ENCODE results near the gene GTF2IRD1.

The GTF2IRD1 gene

GRCh38 chr7:74466196-74466813 is 12.6 kb downstream of the GTF2IRD1 start:
- Histone ChIP-seq H3K4me3 (ENCODE audit: insufficient read depth, low read depth, low read length, poor library complexity, severe bottlenecking) (no peak overlapping the region), H3K27me3 (replicated peaks; ENCODE audit: control insufficient read depth, insufficient read depth, low read length, poor library complexity, severe bottlenecking) (no peaks in the 10 kb centered on the region), H3K4me1 (ENCODE audit: control insufficient read depth, insufficient read depth, low read length, poor library complexity, severe bottlenecking) (peaks cover 8% of the 10 kb centered on the region), H3K36me3 (ENCODE audit: control insufficient read depth, insufficient read depth, low read length) (no peaks in the 10 kb centered on the region), H3K9me3 (ENCODE audit: control insufficient read depth, low read length) (no peaks in the 10 kb centered on the region), H3K27ac (ENCODE audit: insufficient read depth, low read length, poor library complexity, severe bottlenecking) (no peak overlapping the region)
- no peak for DNase-seq

GRCh38 chr7:74467876-74468275 is 14.2 kb downstream of the GTF2IRD1 start:
- Histone ChIP-seq H3K36me3 (ENCODE audit: control insufficient read depth, insufficient read depth, low read length) (no peaks in the 10 kb centered on the region), H3K27ac (ENCODE audit: insufficient read depth, low read length, poor library complexity, severe bottlenecking) (no peak overlapping the region), H3K4me1 (ENCODE audit: control insufficient read depth, insufficient read depth, low read length, poor library complexity, severe bottlenecking) (peaks cover 8% of the 10 kb centered on the region), H3K27me3 (replicated peaks; ENCODE audit: control insufficient read depth, insufficient read depth, low read length, poor library complexity, severe bottlenecking) (no peaks in the 10 kb centered on the region), H3K9me3 (ENCODE audit: control insufficient read depth, low read length) (no peaks in the 10 kb centered on the region), H3K4me3 (ENCODE audit: insufficient read depth, low read depth, low read length, poor library complexity, severe bottlenecking) (no peak overlapping the region)
- no peak for DNase-seq

GRCh38 chr7:74470504-74470903 is 16.8 kb downstream of the GTF2IRD1 start:
- Histone ChIP-seq H3K36me3 (ENCODE audit: control insufficient read depth, insufficient read depth, low read length) (no peaks in the 10 kb centered on the region), H3K27me3 (replicated peaks; ENCODE audit: control insufficient read depth, insufficient read depth, low read length, poor library complexity, severe bottlenecking) (no peaks in the 10 kb centered on the region), H3K9me3 (ENCODE audit: control insufficient read depth, low read length) (no peaks in the 10 kb centered on the region), H3K4me3 (ENCODE audit: insufficient read depth, low read depth, low read length, poor library complexity, severe bottlenecking) (no peak overlapping the region), H3K4me1 (ENCODE audit: control insufficient read depth, insufficient read depth, low read length, poor library complexity, severe bottlenecking) (no peaks in the 10 kb centered on the region), H3K27ac (ENCODE audit: insufficient read depth, low read length, poor library complexity, severe bottlenecking) (no peak overlapping the region)
- no peak for DNase-seq

- Histone ChIP-seq H3K27me3 (replicated peaks; ENCODE audit: control insufficient read depth, insufficient read depth, low read length, poor library complexity, severe bottlenecking) (no peaks in the 10 kb centered on the region), H3K9me3 (ENCODE audit: control insufficient read depth, low read length) (no peaks in the 10 kb centered on the region), H3K36me3 (ENCODE audit: control insufficient read depth, insufficient read depth, low read length) (no peaks in the 10 kb centered on the region), H3K4me3 (ENCODE audit: insufficient read depth, low read depth, low read length, poor library complexity, severe bottlenecking) (no peak overlapping the region), H3K4me1 (ENCODE audit: control insufficient read depth, insufficient read depth, low read length, poor library complexity, severe bottlenecking) (no peaks in the 10 kb centered on the region), H3K27ac (ENCODE audit: insufficient read depth, low read length, poor library complexity, severe bottlenecking) (no peak overlapping the region)
- DNase-seq, result no peak
Measured at GRCh38 chr7:74473116-74473515, 19.4 kb downstream of the GTF2IRD1 start.

- Histone ChIP-seq H3K27ac (ENCODE audit: insufficient read depth, low read length, poor library complexity, severe bottlenecking) (no peak overlapping the region), H3K36me3 (ENCODE audit: control insufficient read depth, insufficient read depth, low read length) (no peaks in the 10 kb centered on the region), H3K9me3 (ENCODE audit: control insufficient read depth, low read length) (no peaks in the 10 kb centered on the region), H3K4me3 (ENCODE audit: insufficient read depth, low read depth, low read length, poor library complexity, severe bottlenecking) (no peak overlapping the region), H3K27me3 (replicated peaks; ENCODE audit: control insufficient read depth, insufficient read depth, low read length, poor library complexity, severe bottlenecking) (no peaks in the 10 kb centered on the region), H3K4me1 (ENCODE audit: control insufficient read depth, insufficient read depth, low read length, poor library complexity, severe bottlenecking) (no peaks in the 10 kb centered on the region)
- no peak for DNase-seq
Measured at GRCh38 chr7:74474271-74474865, 20.7 kb downstream of the GTF2IRD1 start.

GRCh38 chr7:74475243-74475986 is 21.7 kb downstream of the GTF2IRD1 start:
- H3K4me1 ChIP-seq (ENCODE audit: control insufficient read depth, insufficient read depth, low read length, poor library complexity, severe bottlenecking), result no peaks in the 10 kb centered on the region
- no peak overlapping the region for H3K4me3 ChIP-seq (ENCODE audit: insufficient read depth, low read depth, low read length, poor library complexity, severe bottlenecking)
- no peaks in the 10 kb centered on the region for H3K9me3 ChIP-seq (ENCODE audit: control insufficient read depth, low read length)
- no peaks in the 10 kb centered on the region for H3K36me3 ChIP-seq (ENCODE audit: control insufficient read depth, insufficient read depth, low read length)
- DNase-seq, result no peak
- no peak overlapping the region for H3K27ac ChIP-seq (ENCODE audit: insufficient read depth, low read length, poor library complexity, severe bottlenecking)
- H3K27me3 ChIP-seq (replicated peaks; ENCODE audit: control insufficient read depth, insufficient read depth, low read length, poor library complexity, severe bottlenecking), result no peaks in the 10 kb centered on the region

- DNase-seq, result no peak
- H3K4me1 ChIP-seq (ENCODE audit: control insufficient read depth, insufficient read depth, low read length, poor library complexity, severe bottlenecking), result no peaks in the 10 kb centered on the region
- H3K9me3 ChIP-seq (ENCODE audit: control insufficient read depth, low read length), result no peaks in the 10 kb centered on the region
- no peaks in the 10 kb centered on the region for H3K27me3 ChIP-seq (replicated peaks; ENCODE audit: control insufficient read depth, insufficient read depth, low read length, poor library complexity, severe bottlenecking)
- H3K27ac ChIP-seq (ENCODE audit: insufficient read depth, low read length, poor library complexity, severe bottlenecking), result no peak overlapping the region
- H3K36me3 ChIP-seq (ENCODE audit: control insufficient read depth, insufficient read depth, low read length), result no peaks in the 10 kb centered on the region
- H3K4me3 ChIP-seq (ENCODE audit: insufficient read depth, low read depth, low read length, poor library complexity, severe bottlenecking), result no peak overlapping the region
Measured at GRCh38 chr7:74475987-74476350, 22.3 kb downstream of the GTF2IRD1 start.

GRCh38 chr7:74476626-74477025 is 22.9 kb downstream of the GTF2IRD1 start:
- Histone ChIP-seq H3K4me3 (ENCODE audit: insufficient read depth, low read depth, low read length, poor library complexity, severe bottlenecking) (no peak overlapping the region), H3K27ac (ENCODE audit: insufficient read depth, low read length, poor library complexity, severe bottlenecking) (no peak overlapping the region), H3K36me3 (ENCODE audit: control insufficient read depth, insufficient read depth, low read length) (no peaks in the 10 kb centered on the region), H3K9me3 (ENCODE audit: control insufficient read depth, low read length) (no peaks in the 10 kb centered on the region), H3K27me3 (replicated peaks; ENCODE audit: control insufficient read depth, insufficient read depth, low read length, poor library complexity, severe bottlenecking) (no peaks in the 10 kb centered on the region), H3K4me1 (ENCODE audit: control insufficient read depth, insufficient read depth, low read length, poor library complexity, severe bottlenecking) (no peaks in the 10 kb centered on the region)
- DNase-seq, result no peak

- H3K36me3 ChIP-seq (ENCODE audit: control insufficient read depth, insufficient read depth, low read length), result no peaks in the 10 kb centered on the region
- H3K4me1 ChIP-seq (ENCODE audit: control insufficient read depth, insufficient read depth, low read length, poor library complexity, severe bottlenecking), result no peaks in the 10 kb centered on the region
- DNase-seq, result no peak
- H3K9me3 ChIP-seq (ENCODE audit: control insufficient read depth, low read length), result no peaks in the 10 kb centered on the region
- no peak overlapping the region for H3K4me3 ChIP-seq (ENCODE audit: insufficient read depth, low read depth, low read length, poor library complexity, severe bottlenecking)
- H3K27ac ChIP-seq (ENCODE audit: insufficient read depth, low read length, poor library complexity, severe bottlenecking), result no peak overlapping the region
- no peaks in the 10 kb centered on the region for H3K27me3 ChIP-seq (replicated peaks; ENCODE audit: control insufficient read depth, insufficient read depth, low read length, poor library complexity, severe bottlenecking)
Measured at GRCh38 chr7:74478671-74479065, 25.0 kb downstream of the GTF2IRD1 start.

- no peak for DNase-seq
- H3K27ac ChIP-seq (ENCODE audit: insufficient read depth, low read length, poor library complexity, severe bottlenecking), result no peak overlapping the region
- no peaks in the 10 kb centered on the region for H3K36me3 ChIP-seq (ENCODE audit: control insufficient read depth, insufficient read depth, low read length)
- no peaks in the 10 kb centered on the region for H3K9me3 ChIP-seq (ENCODE audit: control insufficient read depth, low read length)
- H3K4me3 ChIP-seq (ENCODE audit: insufficient read depth, low read depth, low read length, poor library complexity, severe bottlenecking), result no peak overlapping the region
- no peaks in the 10 kb centered on the region for H3K27me3 ChIP-seq (replicated peaks; ENCODE audit: control insufficient read depth, insufficient read depth, low read length, poor library complexity, severe bottlenecking)
- H3K4me1 ChIP-seq (ENCODE audit: control insufficient read depth, insufficient read depth, low read length, poor library complexity, severe bottlenecking), result no peaks in the 10 kb centered on the region
Measured at GRCh38 chr7:74479066-74479781, 25.5 kb downstream of the GTF2IRD1 start.
